ENCODE results near the gene ACO2. TPM values are rescaled to one million over a fixed set of nuclear protein-coding genes. Genes with fewer than 3 reads are reported as not detected.

Gene ACO2
- total and polyA plus RNA-seq, 10 of the 15 experiments (the other 5 are each of a cell fraction or from before 2014, with no cell fraction given): 21.4 to 214 (median 88.5) TPM

DNA sequence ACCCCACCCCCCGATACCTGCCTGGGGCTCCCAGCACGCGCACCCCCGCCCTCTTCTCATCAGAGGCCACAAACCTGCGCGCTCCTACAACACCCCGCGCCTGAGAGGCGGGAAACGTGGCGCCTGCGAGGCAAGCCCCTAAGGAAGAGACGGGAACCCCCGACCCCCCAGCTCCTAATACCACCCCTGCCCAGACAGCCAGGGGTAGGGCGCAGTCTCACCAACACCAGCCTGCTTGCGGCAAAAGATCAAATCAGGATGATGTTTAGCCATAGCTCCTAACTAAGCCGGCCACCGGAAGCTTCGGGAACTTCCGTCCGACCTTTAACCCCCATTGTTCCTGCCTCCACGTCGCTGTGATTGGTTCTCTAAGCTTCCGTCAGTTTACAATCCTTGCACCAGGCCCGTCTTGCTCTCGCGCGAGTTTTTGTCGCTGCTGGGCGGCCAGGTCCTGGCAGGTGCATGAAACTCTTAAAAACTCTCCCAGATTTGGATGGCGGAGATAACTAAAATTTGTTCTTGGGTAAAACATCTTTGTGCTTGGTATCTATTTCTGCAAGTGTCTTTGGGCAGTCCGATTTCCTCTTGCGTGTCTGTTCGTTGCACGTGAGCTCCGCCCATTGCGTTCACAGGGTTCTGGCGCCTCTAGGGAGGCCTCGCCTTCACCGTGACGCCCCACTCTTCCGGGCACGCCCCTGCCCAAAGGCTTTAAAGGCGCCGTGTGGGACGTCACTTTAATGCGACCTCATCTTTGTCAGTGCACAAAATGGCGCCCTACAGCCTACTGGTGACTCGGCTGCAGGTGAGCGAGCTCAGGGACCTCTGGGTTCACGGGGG lies at the start of gene ACO2, which contains the start of gene PHF5A (continued):
- TF ChIP-seq KDM1A (IDR thresholded peaks at IDR 0.05; ENCODE audit: borderline replicate concordance) (no peak), RAD51 (IDR thresholded peaks at IDR 0.05) (peak; percentile 93), MTA3 (IDR thresholded peaks at IDR 0.05; ENCODE audit: borderline replicate concordance, low read length) (no peak), PRDM15 (CRISPR knock-in tag; IDR thresholded peaks at IDR 0.05) (no peak), ZBTB33 (IDR thresholded peaks at IDR 0.05) (peak; percentile 21; the same call in 1 of the 2 replicates), NR2F1 (conservative IDR thresholded peaks at IDR 0.05) (peak; percentile 71), SMAD5 (IDR thresholded peaks at IDR 0.05; ENCODE audit: low read depth) (peak; percentile 49; the same call in 1 of the 2 replicates), PML (IDR thresholded peaks at IDR 0.05; ENCODE audit: low read length) (peak; percentile 79; the same call in 1 of the 2 replicates), HCFC1 (IDR thresholded peaks at IDR 0.05; ENCODE audit: low read length) (peak; percentile 77), ZBTB11 (CRISPR knock-in tag; IDR thresholded peaks at IDR 0.05) (no peak), IRF4 (IDR thresholded peaks at IDR 0.05; ENCODE audit: low read depth, low read length) (0 out of 2 replicates have a peak, but pooled peaks have one; percentile 4)
- TF ChIP-seq, protein P1, sequence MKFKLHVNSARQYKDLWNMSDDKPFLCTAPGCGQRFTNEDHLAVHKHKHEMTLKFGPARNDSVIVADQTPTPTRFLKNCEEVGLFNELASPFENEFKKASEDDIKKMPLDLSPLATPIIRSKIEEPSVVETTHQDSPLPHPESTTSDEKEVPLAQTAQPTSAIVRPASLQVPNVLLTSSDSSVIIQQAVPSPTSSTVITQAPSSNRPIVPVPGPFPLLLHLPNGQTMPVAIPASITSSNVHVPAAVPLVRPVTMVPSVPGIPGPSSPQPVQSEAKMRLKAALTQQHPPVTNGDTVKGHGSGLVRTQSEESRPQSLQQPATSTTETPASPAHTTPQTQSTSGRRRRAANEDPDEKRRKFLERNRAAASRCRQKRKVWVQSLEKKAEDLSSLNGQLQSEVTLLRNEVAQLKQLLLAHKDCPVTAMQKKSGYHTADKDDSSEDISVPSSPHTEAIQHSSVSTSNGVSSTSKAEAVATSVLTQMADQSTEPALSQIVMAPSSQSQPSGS (IDR thresholded peaks at IDR 0.05; ENCODE audit: low read length): no peak
- TF ChIP-seq, protein P2, sequence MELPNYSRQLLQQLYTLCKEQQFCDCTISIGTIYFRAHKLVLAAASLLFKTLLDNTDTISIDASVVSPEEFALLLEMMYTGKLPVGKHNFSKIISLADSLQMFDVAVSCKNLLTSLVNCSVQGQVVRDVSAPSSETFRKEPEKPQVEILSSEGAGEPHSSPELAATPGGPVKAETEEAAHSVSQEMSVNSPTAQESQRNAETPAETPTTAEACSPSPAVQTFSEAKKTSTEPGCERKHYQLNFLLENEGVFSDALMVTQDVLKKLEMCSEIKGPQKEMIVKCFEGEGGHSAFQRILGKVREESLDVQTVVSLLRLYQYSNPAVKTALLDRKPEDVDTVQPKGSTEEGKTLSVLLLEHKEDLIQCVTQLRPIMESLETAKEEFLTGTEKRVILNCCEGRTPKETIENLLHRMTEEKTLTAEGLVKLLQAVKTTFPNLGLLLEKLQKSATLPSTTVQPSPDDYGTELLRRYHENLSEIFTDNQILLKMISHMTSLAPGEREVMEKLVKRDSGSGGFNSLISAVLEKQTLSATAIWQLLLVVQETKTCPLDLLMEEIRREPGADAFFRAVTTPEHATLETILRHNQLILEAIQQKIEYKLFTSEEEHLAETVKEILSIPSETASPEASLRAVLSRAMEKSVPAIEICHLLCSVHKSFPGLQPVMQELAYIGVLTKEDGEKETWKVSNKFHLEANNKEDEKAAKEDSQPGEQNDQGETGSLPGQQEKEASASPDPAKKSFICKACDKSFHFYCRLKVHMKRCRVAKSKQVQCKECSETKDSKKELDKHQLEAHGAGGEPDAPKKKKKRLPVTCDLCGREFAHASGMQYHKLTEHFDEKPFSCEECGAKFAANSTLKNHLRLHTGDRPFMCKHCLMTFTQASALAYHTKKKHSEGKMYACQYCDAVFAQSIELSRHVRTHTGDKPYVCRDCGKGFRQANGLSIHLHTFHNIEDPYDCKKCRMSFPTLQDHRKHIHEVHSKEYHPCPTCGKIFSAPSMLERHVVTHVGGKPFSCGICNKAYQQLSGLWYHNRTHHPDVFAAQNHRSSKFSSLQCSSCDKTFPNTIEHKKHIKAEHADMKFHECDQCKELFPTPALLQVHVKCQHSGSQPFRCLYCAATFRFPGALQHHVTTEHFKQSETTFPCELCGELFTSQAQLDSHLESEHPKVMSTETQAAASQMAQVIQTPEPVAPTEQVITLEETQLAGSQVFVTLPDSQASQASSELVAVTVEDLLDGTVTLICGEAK (IDR thresholded peaks at IDR 0.05; ENCODE audit: borderline replicate concordance): peak; percentile 96

All from GM12878 (cell line).